ENCODE results near the gene FOXF1. TPM values are rescaled to one million over a fixed set of nuclear protein-coding genes. Genes with fewer than 3 reads are reported as not detected.

FOXF1 gene
- polyA plus RNA-seq, 2 of the 4 experiments (the other 2 are of a cell fraction) = not detected

DNA sequence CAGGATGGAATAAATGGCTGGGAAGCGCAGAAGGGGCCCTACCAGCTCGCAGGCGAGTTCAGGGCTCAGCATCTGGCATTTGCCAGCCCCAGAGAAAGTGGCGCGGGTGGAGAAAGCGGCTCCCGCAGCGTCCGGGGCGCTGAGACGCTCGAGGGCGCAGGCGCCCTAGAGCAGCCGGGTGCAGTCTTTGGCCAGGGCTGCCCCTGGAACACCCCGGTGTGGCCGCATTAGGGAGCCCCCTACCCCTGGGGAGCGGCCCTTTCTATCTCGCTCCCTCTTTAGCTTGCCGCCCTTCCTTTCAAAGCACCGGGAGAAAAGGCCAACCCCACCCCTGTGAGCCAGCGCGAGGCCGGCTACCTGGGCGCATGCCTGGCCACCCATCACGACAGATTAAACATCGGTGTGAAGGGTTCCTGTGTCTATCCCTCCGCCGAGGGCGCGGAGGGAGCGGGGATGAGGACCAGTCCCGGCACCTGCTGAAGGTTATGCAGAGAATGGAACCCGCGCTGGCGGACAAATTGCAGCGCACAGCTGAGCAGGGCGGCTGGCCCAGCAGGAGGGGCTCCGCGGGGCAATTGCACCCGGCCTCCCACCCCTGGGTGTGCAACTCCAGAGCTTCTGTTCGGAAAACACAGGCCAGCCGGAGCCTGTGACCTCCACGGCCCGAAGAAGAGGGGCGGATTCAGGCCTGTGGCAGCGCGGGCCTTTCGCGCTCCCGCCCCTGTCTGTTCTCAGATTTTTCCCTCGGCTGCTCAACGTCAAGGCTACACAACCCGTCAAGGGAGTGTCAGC, 15.6 kb upstream of the FOXF1 start:
- FAIRE-seq = no peak
- TF ChIP-seq, protein P1, sequence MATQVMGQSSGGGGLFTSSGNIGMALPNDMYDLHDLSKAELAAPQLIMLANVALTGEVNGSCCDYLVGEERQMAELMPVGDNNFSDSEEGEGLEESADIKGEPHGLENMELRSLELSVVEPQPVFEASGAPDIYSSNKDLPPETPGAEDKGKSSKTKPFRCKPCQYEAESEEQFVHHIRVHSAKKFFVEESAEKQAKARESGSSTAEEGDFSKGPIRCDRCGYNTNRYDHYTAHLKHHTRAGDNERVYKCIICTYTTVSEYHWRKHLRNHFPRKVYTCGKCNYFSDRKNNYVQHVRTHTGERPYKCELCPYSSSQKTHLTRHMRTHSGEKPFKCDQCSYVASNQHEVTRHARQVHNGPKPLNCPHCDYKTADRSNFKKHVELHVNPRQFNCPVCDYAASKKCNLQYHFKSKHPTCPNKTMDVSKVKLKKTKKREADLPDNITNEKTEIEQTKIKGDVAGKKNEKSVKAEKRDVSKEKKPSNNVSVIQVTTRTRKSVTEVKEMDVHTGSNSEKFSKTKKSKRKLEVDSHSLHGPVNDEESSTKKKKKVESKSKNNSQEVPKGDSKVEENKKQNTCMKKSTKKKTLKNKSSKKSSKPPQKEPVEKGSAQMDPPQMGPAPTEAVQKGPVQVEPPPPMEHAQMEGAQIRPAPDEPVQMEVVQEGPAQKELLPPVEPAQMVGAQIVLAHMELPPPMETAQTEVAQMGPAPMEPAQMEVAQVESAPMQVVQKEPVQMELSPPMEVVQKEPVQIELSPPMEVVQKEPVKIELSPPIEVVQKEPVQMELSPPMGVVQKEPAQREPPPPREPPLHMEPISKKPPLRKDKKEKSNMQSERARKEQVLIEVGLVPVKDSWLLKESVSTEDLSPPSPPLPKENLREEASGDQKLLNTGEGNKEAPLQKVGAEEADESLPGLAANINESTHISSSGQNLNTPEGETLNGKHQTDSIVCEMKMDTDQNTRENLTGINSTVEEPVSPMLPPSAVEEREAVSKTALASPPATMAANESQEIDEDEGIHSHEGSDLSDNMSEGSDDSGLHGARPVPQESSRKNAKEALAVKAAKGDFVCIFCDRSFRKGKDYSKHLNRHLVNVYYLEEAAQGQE (IDR thresholded peaks at IDR 0.05) = no peak
- no peak for TF ChIP-seq CBX8 (IDR thresholded peaks at IDR 0.05)
- no peak for TF ChIP-seq CHD4 (IDR thresholded peaks at IDR 0.05; ENCODE audit: borderline replicate concordance)
- TF ChIP-seq NFE2L2 (conservative IDR thresholded peaks at IDR 0.05; ENCODE audit: low read length) = no peak
- ATAC-seq = no peak
- DNase-seq (ENCODE audit: low read depth in 1 of 2, low spot score in 1 of 2) = no peak
- Histone ChIP-seq H3K4me2 (no peak overlapping the region), H3K27ac (no peak overlapping the region), H3K9me3 (no peaks in the 10 kb centered on the region), H3K4me1 (no peaks in the 10 kb centered on the region), H3K4me3 (no peak overlapping the region)
- ChIA-PET POLR2A (no interaction called here), CTCF (interaction anchor here (0.7 to 1.4 kb wide), 4 partner anchors 23 to 155 kb away, joined by 3 to 5 read pairs (median 4); no protein-coding TSS in a partner anchor)
- 28% methylated on average over 24 of the region's 54 CpGs for WGBS (ENCODE audit: missing lambda C conversion rate)

DNA sequence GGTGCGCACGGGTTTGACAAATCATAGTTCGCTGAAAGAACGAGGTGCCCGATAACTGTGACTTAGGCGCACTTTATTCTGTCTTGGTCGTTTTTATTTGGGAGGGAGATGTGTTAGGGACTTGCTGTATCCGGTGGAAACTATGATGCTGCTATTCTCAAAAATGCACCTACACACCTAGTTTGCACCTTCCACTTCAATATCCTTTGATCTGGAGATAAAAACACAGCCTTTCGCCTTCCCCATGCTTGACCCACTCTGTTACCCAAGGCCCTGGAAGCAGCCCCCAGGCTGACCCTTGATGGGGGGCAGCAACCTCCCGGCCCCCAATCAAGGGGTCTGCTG, 15.0 kb upstream of the FOXF1 start:
- ATAC-seq (no peak), FAIRE-seq (no peak), DNase-seq (ENCODE audit: low read depth in 1 of 2, low spot score in 1 of 2) (no peak)
- POLR2A ChIA-PET = no interaction called here
- TF ChIP-seq ESRRA (IDR thresholded peaks at IDR 0.05; ENCODE audit: borderline replicate concordance, low read length) (no peak), EHF (CRISPR knock-in tag; IDR thresholded peaks at IDR 0.05) (no peak), HOXB13 (CRISPR knock-in tag; IDR thresholded peaks at IDR 0.05; ENCODE audit: low read depth) (no peak), CHD4 (IDR thresholded peaks at IDR 0.05; ENCODE audit: borderline replicate concordance) (no peak), HOXB5 (CRISPR knock-in tag; IDR thresholded peaks at IDR 0.05) (no peak), NFE2L2 (conservative IDR thresholded peaks at IDR 0.05; ENCODE audit: low read length) (no peak), EP300 (IDR thresholded peaks at IDR 0.05) (no peak), MAZ (IDR thresholded peaks at IDR 0.05; ENCODE audit: borderline replicate concordance, low read depth, low read length) (no peak), JUNB (IDR thresholded peaks at IDR 0.05) (no peak), KDM1A (IDR thresholded peaks at IDR 0.05; ENCODE audit: low read depth) (no peak)
- TF ChIP-seq, protein P1 (IDR thresholded peaks at IDR 0.05) = no peak
- TF ChIP-seq, protein P2, sequence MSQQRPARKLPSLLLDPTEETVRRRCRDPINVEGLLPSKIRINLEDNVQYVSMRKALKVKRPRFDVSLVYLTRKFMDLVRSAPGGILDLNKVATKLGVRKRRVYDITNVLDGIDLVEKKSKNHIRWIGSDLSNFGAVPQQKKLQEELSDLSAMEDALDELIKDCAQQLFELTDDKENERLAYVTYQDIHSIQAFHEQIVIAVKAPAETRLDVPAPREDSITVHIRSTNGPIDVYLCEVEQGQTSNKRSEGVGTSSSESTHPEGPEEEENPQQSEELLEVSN (IDR thresholded peaks at IDR 0.05; ENCODE audit: borderline replicate concordance, low read depth) = no peak
- TF ChIP-seq, protein P3, sequence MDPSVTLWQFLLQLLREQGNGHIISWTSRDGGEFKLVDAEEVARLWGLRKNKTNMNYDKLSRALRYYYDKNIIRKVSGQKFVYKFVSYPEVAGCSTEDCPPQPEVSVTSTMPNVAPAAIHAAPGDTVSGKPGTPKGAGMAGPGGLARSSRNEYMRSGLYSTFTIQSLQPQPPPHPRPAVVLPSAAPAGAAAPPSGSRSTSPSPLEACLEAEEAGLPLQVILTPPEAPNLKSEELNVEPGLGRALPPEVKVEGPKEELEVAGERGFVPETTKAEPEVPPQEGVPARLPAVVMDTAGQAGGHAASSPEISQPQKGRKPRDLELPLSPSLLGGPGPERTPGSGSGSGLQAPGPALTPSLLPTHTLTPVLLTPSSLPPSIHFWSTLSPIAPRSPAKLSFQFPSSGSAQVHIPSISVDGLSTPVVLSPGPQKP (IDR thresholded peaks at IDR 0.05; ENCODE audit: low read depth, low read length) = no peak
- Histone ChIP-seq H3K4me2 (no peak overlapping the region), H3K4me1 (no peaks in the 10 kb centered on the region), H3K27ac (no peak overlapping the region), H3K4me3 (no peak overlapping the region), H3K9me3 (no peaks in the 10 kb centered on the region)
- WGBS (ENCODE audit: missing lambda C conversion rate) = 23% methylated on average over 10 of the region's 10 CpGs
- CTCF ChIA-PET = interaction anchor here (0.9 kb wide), 1 partner anchor 41 kb away, joined by 3 read pairs; no protein-coding TSS in a partner anchor
